Stomach (tissue), 9 donors: ENCODE measurements around the gene CCSAP. TPM values are rescaled to one million over a fixed set of nuclear protein-coding genes. Genes with fewer than 3 reads are reported as not detected.
"Not testable (repeated sequence)": the region's sequence is repeated elsewhere in the genome, so short reads cannot be mapped to it uniquely, and the experiment has no call there.

ENCODE experiments used
- DNase-seq, 2 donors: peaks; one replicate each; pipeline versions ENCODE4 v3.0.0 to v3.0.0-alpha.2; 2013 to 2019
- H3K27ac ChIP-seq, 5 donors: fragments of 200-600 bp in 4 of 5; sonication (generic) in 4 of 5; one replicate each; pipeline ENCODE4 v1.5.1; 2013 to 2019; ENCODE audit warnings: mild to moderate bottlenecking in 1 of 5, moderate library complexity in 1 of 5
- H3K27me3 ChIP-seq, 3 donors: fragments of 200-600 bp; sonication (generic); one replicate each; pipeline ENCODE4 v1.5.1; 2017 to 2019; ENCODE audit warnings: mixed run types in 1 of 3
- H3K36me3 ChIP-seq, 4 donors: fragments of 200-600 bp; sonication (generic); 1 replicate in 3 of 4; 2 replicates in 1 of 4; pipeline ENCODE4 v1.5.1; 2016 to 2019
- H3K4me1 ChIP-seq, 4 donors: fragments of 200-600 bp; sonication (generic); one replicate each; pipeline ENCODE4 v1.5.1; 2016 to 2019
- H3K4me3 ChIP-seq, 4 donors: fragments of 200-600 bp; sonication (generic) in 3 of 4; one replicate each; pipeline ENCODE4 v1.5.1; 2016 to 2019; ENCODE audit warnings: mild to moderate bottlenecking in 1 of 4
- H3K9me3 ChIP-seq, 4 donors: fragments of 200-600 bp; sonication (generic); one replicate each; pipeline ENCODE4 v1.5.1; 2016 to 2019
- CTCF ChIP-seq, 7 experiments: fragments of 450-650 bp in 4 of 7; fragments of 200-600 bp in 3 of 7; sonication (generic) in 3 of 7; IDR thresholded peaks; one replicate each; pipeline ENCODE4 v1.5.1; 2016 to 2019; ENCODE audit warnings: antibody characterized with exemption in 7 of 7, control low read depth in 2 of 7, mild to moderate bottlenecking in 1 of 7
- EP300 ChIP-seq: sonication (generic); formaldehyde crosslinking; IDR thresholded peaks from one replicate; pipeline ENCODE4 v1.6.1; 2017; ENCODE audit warnings: antibody characterized with exemption
- POLR2A ChIP-seq, 4 donors: fragments of 450-650 bp; IDR thresholded peaks; one replicate each; pipeline ENCODE4 v1.6.1; 2016; ENCODE audit warnings: antibody characterized with exemption in 4 of 4, control low read depth in 2 of 4, mild to moderate bottlenecking in 1 of 4, moderate library complexity in 1 of 4
- POLR2AphosphoS5 ChIP-seq, 3 donors: sonication (generic); formaldehyde crosslinking; IDR thresholded peaks; one replicate each; pipeline ENCODE4 v1.6.1; 2016; ENCODE audit warnings: antibody characterized with exemption in 3 of 3
- WGBS, 5 donors: extraction: QIAGEN DNeasy Blood & Tissue Kit in 3 of 5; methylation state at CpG; one replicate each; pipeline versions ENCODE4 v1.1.5 to v1.1.7; 2013 to 2018; 5-methylcytosine and 5-hydroxymethylcytosine counted together
- intact Hi-C: fragments of 100-400 bp; cut with DNase I; formaldehyde crosslinking; loops from one replicate; pipeline ENCODE4 v1.15.1; 2023; ENCODE audit warnings: low total_unique reads
- polyA plus RNA-seq, 3 donors: library from polyadenylated mRNA; stranded (reverse); fragments of 200-250 nt; gene quantifications; one replicate each; pipeline ENCODE4 v1.2.3, GENCODE V29; 2013
- total RNA-seq, 5 donors: library from RNA; depleted of rRNA; stranded (reverse); fragments of >200 nt; gene quantifications; one replicate each; pipeline versions ENCODE4 v1.1.0 to v1.2.3, GENCODE V29; 2014 to 2016
- donor health status: healthy with polysubstance abuse.
- donor health status: Bipolar disorder and iron deficiency.
- donor health status: healthy.

The CCSAP gene
- total and polyA plus RNA-seq, 8 donors: 0.61 to 10.5 (median 3.4) TPM

GRCh38 chr1:229379846-229380245 lies 37.0 kb upstream of the CCSAP start:
- TF ChIP-seq POLR2AphosphoS5 (IDR thresholded peaks at IDR 0.05) (no peak), POLR2A (IDR thresholded peaks at IDR 0.05) (no peak), CTCF (IDR thresholded peaks at IDR 0.05) (no peak), EP300 (no peak)
- Histone ChIP-seq H3K4me3 (no peak overlapping the region), H3K4me1 (no peaks in the 10 kb centered on the region)

GRCh38 chr1:229378586-229379367 lies 35.9 kb upstream of the CCSAP start:
- Histone ChIP-seq H3K9me3 (no peaks in the 10 kb centered on the region), H3K4me1 (no peaks in the 10 kb centered on the region), H3K36me3 (no peaks in the 10 kb centered on the region), H3K27ac (no peak overlapping the region), H3K27me3 (peaks cover 0 to 33% (median 0%) of the 10 kb centered on the region in 3 donors), H3K4me3 (no peak overlapping the region)
- no peak for TF ChIP-seq EP300
- TF ChIP-seq POLR2AphosphoS5 (IDR thresholded peaks at IDR 0.05): no peak
- no peak for TF ChIP-seq POLR2A (IDR thresholded peaks at IDR 0.05)
- intact Hi-C loops: no loop called here
- no peak for DNase-seq
- 59 to 65% (median 64%) methylated on average over 7 of the region's 7 CpGs for WGBS, 5 donors

More at GRCh38 chr1:229379846-229380245, 37.0 kb upstream of the CCSAP start:
- no peak overlapping the region for H3K27ac ChIP-seq
- no peaks in the 10 kb centered on the region for H3K36me3 ChIP-seq
- peaks cover 0 to 35% (median 0%) of the 10 kb centered on the region in 3 donors for H3K27me3 ChIP-seq
- 48 to 61% (median 52%) methylated on average over 5 of the region's 5 CpGs for WGBS, 5 donors
- no peaks in the 10 kb centered on the region for H3K9me3 ChIP-seq
- intact Hi-C loops: no loop called here
- DNase-seq: no peak

- H3K27me3 ChIP-seq: peaks cover 0 to 26% (median 0%) of the 10 kb centered on the region in 3 donors
- H3K4me1 ChIP-seq, H3K4me3 ChIP-seq, H3K9me3 ChIP-seq, H3K27ac ChIP-seq, DNase-seq, intact Hi-C loops, H3K36me3 ChIP-seq: not testable (repeated sequence)
- WGBS, 5 donors: 93 to 96% (median 95%) methylated on average over 6 of the region's 6 CpGs
Observed at GRCh38 chr1:229378035-229378434, 35.2 kb upstream of the CCSAP start.

- Histone ChIP-seq H3K27me3 (peaks cover 0 to 25% (median 0%) of the 10 kb centered on the region in 3 donors), H3K9me3 (no peaks in the 10 kb centered on the region), H3K36me3 (no peaks in the 10 kb centered on the region), H3K4me3 (no peak overlapping the region), H3K27ac (no peak overlapping the region), H3K4me1 (no peaks in the 10 kb centered on the region)
- DNase-seq: no peak
- intact Hi-C loops: no loop called here
- WGBS, 5 donors: 90 to 97% (median 94%) methylated on average over 10 of the region's 10 CpGs
- no peak for TF ChIP-seq POLR2A (IDR thresholded peaks at IDR 0.05)
- no peak for TF ChIP-seq POLR2AphosphoS5 (IDR thresholded peaks at IDR 0.05)
- no peak for TF ChIP-seq CTCF (IDR thresholded peaks at IDR 0.05)
- TF ChIP-seq EP300: no peak
Observed at GRCh38 chr1:229377429-229377828, 34.6 kb upstream of the CCSAP start.

- intact Hi-C loops: no loop called here
- H3K4me1 ChIP-seq: no peaks in the 10 kb centered on the region
- peaks cover 0 to 17% (median 0%) of the 10 kb centered on the region in 3 donors for H3K27me3 ChIP-seq
- no peaks in the 10 kb centered on the region for H3K36me3 ChIP-seq
- TF ChIP-seq POLR2AphosphoS5 (IDR thresholded peaks at IDR 0.05): no peak
- no peak for TF ChIP-seq POLR2A (IDR thresholded peaks at IDR 0.05)
- TF ChIP-seq EP300: no peak
- TF ChIP-seq CTCF (IDR thresholded peaks at IDR 0.05): no peak
- no peak overlapping the region for H3K27ac ChIP-seq
- no peaks in the 10 kb centered on the region for H3K9me3 ChIP-seq
- DNase-seq: no peak
- H3K4me3 ChIP-seq: no peak overlapping the region
- 85 to 95% (median 90%) methylated on average over 6 of the region's 6 CpGs for WGBS, 5 donors
Observed at GRCh38 chr1:229376521-229376920, 33.7 kb upstream of the CCSAP start.
